HCT116 (cell line): ENCODE data around the gene C20orf204. TPM values are rescaled to one million over a fixed set of nuclear protein-coding genes. Genes with fewer than 3 reads are reported as not detected.

ENCODE experiments used
- ATAC-seq: fragments of 200-7000 bp; cut with Tn5 transposase; 2 replicates; pipeline ENCODE4 v1.9.1; 2020; ENCODE audit warnings: mild to moderate bottlenecking, moderate library complexity
- BruUV-seq: library from RNA; stranded (reverse); fragments of 400-500 nt; replicated peaks from 2 replicates; lab custom pipeline; 2021; lab: Mats Ljungman, UMichigan
- CTCF ChIA-PET: fragments of 300-600 bp; sonication (Branson Sonifier 250); formaldehyde crosslinking; loops from one replicate; lab custom pipeline; 2021; ENCODE audit warnings: antibody characterized with exemption; lab: Charles Lee
- POLR2A ChIA-PET: fragments of 300-600, 350-600 bp; sonication (Branson Sonifier 250); formaldehyde crosslinking; loops from one replicate; lab custom pipeline; 2021; ENCODE audit warnings: antibody characterized with exemption; lab: Charles Lee
- RAD21 ChIA-PET, 2 experiments: fragments of 300-600 bp; sonication (Branson Sonifier 250); formaldehyde crosslinking; loops; one replicate each; lab custom pipeline; 2023; ENCODE audit warnings: low total read pairs in 2 of 2; ENCODE audit not compliant: uncharacterized antibody in 2 of 2, unreplicated experiment in 2 of 2, low non-redundant PET in 1 of 2; lab: Charles Lee
- DNase-seq: peaks from one replicate; pipeline ENCODE4 v3.0.0-alpha.2; 2010; ENCODE audit warnings: low read depth, low spot score
- H2AFZ ChIP-seq: fragments of 200-600 bp; shearing (Covaris generic), sonication (generic); 2 replicates; pipeline ENCODE4 v1.6.1; 2017; ENCODE audit warnings: low read depth, mixed run types, mixed read lengths, antibody characterized with exemption, low read length; ENCODE audit not compliant: poor library complexity, severe bottlenecking
- H3K27ac ChIP-seq: 2 replicates; pipeline ENCODE4 v1.5.1; 2012; ENCODE audit warnings: low read depth, low read length
- H3K27me3 ChIP-seq: fragments of 200-600 bp; sonication (generic); 2 replicates; pipeline ENCODE4 v1.6.1; 2016; ENCODE audit warnings: mixed run types, low read length, mixed read lengths; ENCODE audit not compliant: insufficient read depth
- H3K36me3 ChIP-seq, 2 experiments: fragments of 200-500 bp in 1 of 2; fragments of 200-600 bp in 1 of 2; sonication (Bioruptor generic) in 1 of 2; sonication (generic) in 1 of 2; 2 replicates each; pipeline versions ENCODE4 v1.5.1 to v1.6.1; 2014 to 2016; ENCODE audit warnings: low read length in 2 of 2, inconsistent platforms in 1 of 2, mixed read lengths in 1 of 2, mixed run types in 1 of 2; ENCODE audit not compliant: insufficient read depth in 2 of 2, control insufficient read depth in 1 of 2
- H3K4me1 ChIP-seq, 2 experiments: fragments of 200-600 bp in 1 of 2; sonication (generic) in 1 of 2; 2 replicates each; pipeline versions ENCODE4 v1.5.1 to v1.6.1; 2012 to 2017; ENCODE audit warnings: low read length in 2 of 2, inconsistent platforms in 1 of 2, mild to moderate bottlenecking in 1 of 2, mixed read lengths in 1 of 2, mixed run types in 1 of 2, moderate library complexity in 1 of 2; ENCODE audit not compliant: insufficient read depth in 2 of 2, control insufficient read depth in 1 of 2
- H3K4me2 ChIP-seq: fragments of 200-600 bp; sonication (generic); 2 replicates; pipeline ENCODE4 v1.6.1; 2017; ENCODE audit warnings: mixed run types, low read length, mixed read lengths
- H3K4me3 ChIP-seq, 2 experiments: fragments of 200-600 bp in 1 of 2; sonication (generic) in 1 of 2; replicated peaks in 1 of 2; 2 replicates each; pipeline ENCODE4 v1.5.1; 2011 to 2016; ENCODE audit warnings: low read length in 2 of 2, control low read depth in 1 of 2, low read depth in 1 of 2, mild to moderate bottlenecking in 1 of 2, mixed read lengths in 1 of 2, mixed run types in 1 of 2
- H3K79me2 ChIP-seq: fragments of 200-600 bp; sonication (generic); 2 replicates; pipeline ENCODE4 v1.6.1; 2017; ENCODE audit warnings: mild to moderate bottlenecking, mixed run types, low read length, moderate library complexity, mixed read lengths; ENCODE audit not compliant: insufficient read depth
- H3K9ac ChIP-seq: fragments of 200-600 bp; sonication (generic); 2 replicates; pipeline ENCODE4 v1.6.1; 2016; ENCODE audit warnings: low read length, mixed read lengths
- H3K9me2 ChIP-seq: fragments of 200-600 bp; sonication (generic), shearing (Covaris generic); 2 replicates; pipeline ENCODE4 v1.6.1; 2017; ENCODE audit warnings: mixed run types, mild to moderate bottlenecking, moderate library complexity; ENCODE audit not compliant: insufficient read depth
- H3K9me3 ChIP-seq, 2 experiments: fragments of 200-500 bp in 1 of 2; fragments of 200-600 bp in 1 of 2; sonication (Bioruptor generic) in 1 of 2; sonication (generic) in 1 of 2; 2 replicates each; pipeline ENCODE4 v1.6.1; 2014 to 2017; ENCODE audit warnings: low read length in 2 of 2, mixed read lengths in 2 of 2, inconsistent platforms in 1 of 2, low read depth in 1 of 2, mild to moderate bottlenecking in 1 of 2, mixed run types in 1 of 2, moderate library complexity in 1 of 2; ENCODE audit not compliant: control insufficient read depth in 1 of 2, insufficient read depth in 1 of 2
- H4K20me1 ChIP-seq: fragments of 200-600 bp; sonication (generic), shearing (Covaris generic); 2 replicates; pipeline ENCODE4 v1.6.1; 2017; ENCODE audit warnings: mixed run types, mild to moderate bottlenecking, moderate library complexity; ENCODE audit not compliant: insufficient read depth
- CBX3 ChIP-seq: IDR thresholded peaks from 2 replicates; pipeline ENCODE4 v1.6.1; 2012; ENCODE audit warnings: low read depth
- CTCF ChIP-seq, 3 experiments: fragments of 200-600 bp in 1 of 3; sonication (generic) in 1 of 3; IDR thresholded peaks in 2 of 3; conservative IDR thresholded peaks in 1 of 3; 2 replicates each; pipeline ENCODE4 v1.5.1; 2012 to 2017; ENCODE audit warnings: low read depth in 2 of 3, low read length in 2 of 3, antibody characterized with exemption in 1 of 3, borderline replicate concordance in 1 of 3, control low read depth in 1 of 3, mild to moderate bottlenecking in 1 of 3, mixed read lengths in 1 of 3, mixed run types in 1 of 3, moderate library complexity in 1 of 3; ENCODE audit not compliant: insufficient read depth in 1 of 3
- EZH2 ChIP-seq: fragments of 200-600 bp; sonication (generic); IDR thresholded peaks from 2 replicates; pipeline ENCODE4 v1.6.1; 2017; ENCODE audit warnings: antibody characterized with exemption, mixed run types
- EZH2phosphoT487 ChIP-seq: fragments of 200-600 bp; IDR thresholded peaks from 2 replicates; pipeline ENCODE4 v1.6.1; 2018; ENCODE audit warnings: antibody characterized with exemption, borderline replicate concordance
- POLR2AphosphoS5 ChIP-seq: IDR thresholded peaks from 2 replicates; pipeline ENCODE4 v1.6.1; 2011; ENCODE audit warnings: mild to moderate bottlenecking, low read depth, low read length, moderate library complexity
- RAD21 ChIP-seq: IDR thresholded peaks from 2 replicates; pipeline ENCODE4 v1.6.1; 2012; ENCODE audit warnings: low read depth, mild to moderate bottlenecking
- REST ChIP-seq: IDR thresholded peaks from 2 replicates; pipeline ENCODE4 v1.6.1; 2012; ENCODE audit warnings: low read depth
- SIN3A ChIP-seq: IDR thresholded peaks from 2 replicates; pipeline ENCODE4 v1.6.1; 2012; ENCODE audit warnings: low read depth
- SP1 ChIP-seq: IDR thresholded peaks from 2 replicates; pipeline ENCODE4 v1.6.1; 2012; ENCODE audit warnings: low read depth
- SRF ChIP-seq: IDR thresholded peaks from 2 replicates; pipeline ENCODE4 v1.6.1; 2012; ENCODE audit warnings: low read depth
- ZNF274 ChIP-seq: fragments of 200-500 bp; sonication (Bioruptor generic); IDR thresholded peaks from 2 replicates; pipeline ENCODE4 v1.6.1; 2014; ENCODE audit warnings: mild to moderate bottlenecking, low read depth, low read length, inconsistent platforms
- intact Hi-C: fragments of 100-400 bp; cut with micrococcal nuclease; formaldehyde crosslinking; loops from 2 replicates; pipeline ENCODE4 v1.10.0; 2022
- total RNA-seq: library from RNA; stranded (reverse); gene quantifications from one replicate; pipeline ENCODE4 v1.2.1, GENCODE V29; 2021; ENCODE audit not compliant: unreplicated experiment

C20orf204 gene
- total RNA-seq, 1 experiment from 2014 or later: 2.5 TPM

- intact Hi-C loops: no loop called here
- Histone ChIP-seq H3K36me3 (no peaks in the 10 kb centered on the region), H4K20me1 (no peaks in the 10 kb centered on the region), H3K27ac (no peak overlapping the region), H3K4me3 (no peak overlapping the region), H3K79me2 (no peaks in the 10 kb centered on the region), H3K4me1 (peaks cover 38 to 40% of the 10 kb centered on the region in 2 experiments), H3K9me3 (no peaks in the 10 kb centered on the region), H3K9ac (no peak overlapping the region), H3K27me3 (no peaks in the 10 kb centered on the region), H3K9me2 (no peaks in the 10 kb centered on the region), H2AFZ (no peak overlapping the region), H3K4me2 (no peak overlapping the region)
- DNase-seq (no peak), ATAC-seq (no peak)
- ChIA-PET POLR2A (no interaction called here), CTCF (interaction anchor here (0.8 to 2.2 kb wide), 3 partner anchors 11 to 88 kb away, joined by 3 to 12 read pairs (median 3); partner anchors contain the start of genes OPRL1, PRPF6 and RGS19), RAD21 (no interaction called here)
- no TSS peak for BruUV-seq
- TF ChIP-seq SP1 (no peak), CBX3 (no peak), SIN3A (no peak), CTCF (IDR thresholded peaks at IDR 0.05 in 2 of 3, conservative IDR thresholded peaks at IDR 0.05 in 1 of 3; ENCODE audit: borderline replicate concordance in 1 of 3, insufficient read depth in 1 of 3, low read depth in 2 of 3, low read length in 2 of 3) (no peak), POLR2AphosphoS5 (no peak), REST (no peak), ZNF274 (no peak), EZH2phosphoT487 (no peak), EZH2 (no peak), SRF (no peak), RAD21 (no peak)
Observed at GRCh38 chr20:64068386-64069208, 32.6 kb downstream of the C20orf204 start.
